HuH-7 (cell line): ENCODE results near the gene CERS3.

Source experiments
- DNase-seq: peaks from one replicate; pipeline ENCODE4 v3.0.0; 2011; ENCODE audit warnings: low spot score

The CERS3 gene

GRCh38 chr15:100528833-100529428 lies at the start of gene CERS3:
Gene CERS3 (minus strand): TSS chr15:100528950. CDS start chr15:100501849, 27,101 bp downstream.
- DNase-seq = no peak

GRCh38 chr15:100573526-100573925 lies 44.8 kb upstream of the CERS3 start:
- no peak for DNase-seq

GRCh38 chr15:100572362-100572983 lies 43.7 kb upstream of the CERS3 start:
- no peak for DNase-seq

- DNase-seq = no peak
Measured at GRCh38 chr15:100571592-100572167, 42.9 kb upstream of the CERS3 start.

GRCh38 chr15:100570735-100571313 lies 42.1 kb upstream of the CERS3 start:
- DNase-seq = no peak

- DNase-seq = no peak
Measured at GRCh38 chr15:100570275-100570674, 41.5 kb upstream of the CERS3 start.

GRCh38 chr15:100569391-100569790 lies 40.6 kb upstream of the CERS3 start:
- DNase-seq = no peak

- no peak for DNase-seq
Measured at GRCh38 chr15:100566850-100567628, 38.3 kb upstream of the CERS3 start.

GRCh38 chr15:100565591-100565990 lies 36.8 kb upstream of the CERS3 start:
- DNase-seq = no peak

GRCh38 chr15:100560323-100560722 lies 31.6 kb upstream of the CERS3 start:
- no peak for DNase-seq

GRCh38 chr15:100559330-100559729 lies 30.6 kb upstream of the CERS3 start:
- no peak for DNase-seq

- DNase-seq = no peak
Measured at GRCh38 chr15:100558771-100559254, 30.1 kb upstream of the CERS3 start.

- no peak for DNase-seq
Measured at GRCh38 chr15:100553468-100553867, 24.7 kb upstream of the CERS3 start.

- DNase-seq = no peak
Measured at GRCh38 chr15:100547961-100548360, 19.2 kb upstream of the CERS3 start.

GRCh38 chr15:100544946-100545345 lies 16.2 kb upstream of the CERS3 start:
- no peak for DNase-seq

GRCh38 chr15:100544338-100544841 lies 15.6 kb upstream of the CERS3 start:
- no peak for DNase-seq

- no peak for DNase-seq
Measured at GRCh38 chr15:100542290-100542689, 13.5 kb upstream of the CERS3 start.

GRCh38 chr15:100537331-100537730 lies 8.6 kb upstream of the CERS3 start:
- no peak for DNase-seq

GRCh38 chr15:100536733-100537132 lies 8.0 kb upstream of the CERS3 start:
- no peak for DNase-seq

- DNase-seq = no peak
Measured at GRCh38 chr15:100533886-100534285, 5.1 kb upstream of the CERS3 start.

GRCh38 chr15:100531823-100532327 lies 3.1 kb upstream of the CERS3 start:
- DNase-seq = no peak

- no peak for DNase-seq
Measured at GRCh38 chr15:100531204-100531603, 2.5 kb upstream of the CERS3 start.
